SIG-M5 (cell line): ENCODE results near the gene FAF1.
"Not testable (repeated sequence)": the region's sequence is repeated elsewhere in the genome, so short reads cannot be mapped to it uniquely, and the experiment has no call there.

Experiments used
- DNase-seq: peaks from one replicate; lab custom pipeline; 2025; lab: John Stamatoyannopoulos, UW

FAF1 gene

DNA sequence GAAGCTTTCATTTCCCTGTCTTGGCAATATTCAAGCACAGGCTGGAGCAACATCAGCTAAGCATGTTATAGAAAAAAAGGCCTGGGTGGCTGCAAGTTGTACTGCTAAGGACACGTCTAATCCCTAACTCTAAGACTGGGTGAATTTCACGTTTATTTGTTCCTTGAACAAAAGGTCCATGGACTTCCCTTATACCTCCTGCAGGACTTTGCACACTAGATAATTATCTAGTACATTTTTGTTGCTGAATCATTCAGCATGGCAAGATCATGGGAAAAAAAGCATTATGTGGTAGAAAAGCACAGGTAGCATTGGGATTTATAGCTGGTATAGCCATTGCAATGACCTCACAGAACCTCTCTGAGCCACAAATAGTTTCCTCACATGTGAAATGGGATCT lies 406.1 kb downstream of the FAF1 start:
- no peak for DNase-seq

- no peak for DNase-seq
Measured at GRCh38 chr1:50548243-50548642, 411.8 kb downstream of the FAF1 start.

GRCh38 chr1:50542362-50542761 lies 417.7 kb downstream of the FAF1 start:
- DNase-seq: no peak

GRCh38 chr1:50538476-50538875 lies 421.6 kb downstream of the FAF1 start:
- no peak for DNase-seq

- DNase-seq: no peak
Measured at GRCh38 chr1:50531601-50532000, 428.5 kb downstream of the FAF1 start.

- DNase-seq: no peak
Measured at GRCh38 chr1:50531027-50531426, 429.0 kb downstream of the FAF1 start.

- DNase-seq: no peak
Measured at GRCh38 chr1:50529510-50529909, 430.6 kb downstream of the FAF1 start.

DNA sequence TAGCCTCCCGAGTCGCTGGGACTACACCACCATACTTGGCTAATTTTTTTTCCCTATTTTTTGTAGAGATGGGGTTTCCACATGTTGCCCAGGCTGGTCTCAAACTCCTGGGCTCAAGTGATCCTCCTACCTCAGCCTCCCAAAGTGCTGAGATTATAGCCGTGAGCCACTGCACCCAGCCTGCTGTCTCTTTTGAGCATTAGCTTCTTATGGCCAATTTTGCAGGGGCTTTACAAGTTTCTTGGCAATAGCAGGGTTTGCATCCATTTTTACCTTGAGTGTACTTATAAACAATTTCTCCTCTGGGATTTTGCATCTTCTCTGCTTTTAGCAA lies 432.1 kb downstream of the FAF1 start:
- DNase-seq: not testable (repeated sequence)

DNA sequence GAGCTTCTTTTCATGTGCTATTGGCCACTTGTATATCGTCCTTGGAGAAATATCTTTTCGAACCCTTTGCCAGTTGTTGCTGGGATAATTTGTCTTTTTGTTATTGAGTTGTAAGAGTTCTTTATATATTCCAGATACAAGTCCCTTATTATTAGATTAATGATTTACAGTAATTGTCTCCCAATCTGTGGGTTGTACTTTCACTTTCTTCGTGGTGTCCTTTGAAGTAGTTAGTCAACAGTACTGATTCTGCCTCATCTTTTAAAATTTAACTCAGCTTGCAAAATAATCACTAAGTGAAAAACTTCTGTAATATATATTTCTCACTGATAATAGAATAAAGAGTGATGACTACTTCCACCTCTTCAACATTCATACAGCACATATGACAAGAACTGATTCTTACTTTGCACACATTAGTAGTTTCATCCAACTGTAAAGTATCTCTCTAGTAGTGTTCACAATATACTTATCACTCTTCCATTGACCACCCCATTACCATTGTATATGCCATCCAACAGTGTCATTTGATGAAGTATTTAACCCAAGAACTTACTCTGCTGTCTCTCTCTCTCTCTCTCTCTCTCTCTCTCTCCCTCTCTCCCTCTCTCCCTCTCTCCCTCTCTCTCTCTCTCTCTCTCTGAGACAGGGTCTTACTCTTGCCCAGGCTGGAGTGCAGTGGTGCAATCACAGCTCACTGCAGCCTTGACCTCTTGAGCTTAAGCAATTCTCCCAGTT lies 432.6 kb downstream of the FAF1 start:
- no peak for DNase-seq

GRCh38 chr1:50526431-50526830 lies 433.6 kb downstream of the FAF1 start:
- DNase-seq: no peak

- no peak for DNase-seq
Measured at GRCh38 chr1:50523548-50523947, 436.5 kb downstream of the FAF1 start.

- no peak for DNase-seq
Measured at GRCh38 chr1:50522691-50523342, 437.2 kb downstream of the FAF1 start.

DNA sequence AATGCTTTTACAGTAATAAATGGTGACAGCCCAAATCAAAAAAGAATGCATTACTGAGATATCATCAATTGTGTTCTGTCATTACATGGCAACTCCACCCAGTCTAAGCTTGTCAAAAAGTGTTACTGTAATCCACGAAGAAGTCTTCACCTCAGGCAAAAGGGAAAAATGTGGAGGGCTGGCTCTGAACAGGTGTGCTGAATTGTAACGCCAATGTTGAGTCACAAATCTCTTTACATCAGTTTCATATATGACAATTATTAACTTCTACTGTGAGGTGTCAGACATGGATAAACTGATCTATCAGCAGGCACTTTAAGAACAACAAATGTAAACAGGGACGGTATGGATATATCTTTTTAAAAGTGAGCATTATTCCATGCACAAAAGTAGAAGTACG lies 438.4 kb downstream of the FAF1 start:
- DNase-seq: no peak

DNA sequence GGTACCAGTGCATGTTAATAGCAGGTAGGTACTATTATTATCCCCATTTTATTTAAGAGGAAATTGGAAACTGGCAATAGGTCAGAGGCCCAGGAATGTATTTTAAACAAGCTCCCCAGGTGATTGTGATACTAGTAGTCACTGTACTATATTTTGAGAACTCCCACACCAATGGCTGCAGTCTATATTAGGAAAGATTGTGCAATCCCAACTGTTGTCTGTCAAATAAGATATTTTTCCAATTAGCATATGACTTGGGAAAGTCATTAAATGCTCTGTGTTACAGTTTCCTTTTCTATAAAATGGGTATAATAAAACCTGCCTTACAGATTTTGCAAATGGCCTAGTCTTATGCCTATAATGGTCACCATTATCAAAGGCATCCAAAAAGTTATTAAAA lies 442.6 kb downstream of the FAF1 start:
- no peak for DNase-seq

DNA sequence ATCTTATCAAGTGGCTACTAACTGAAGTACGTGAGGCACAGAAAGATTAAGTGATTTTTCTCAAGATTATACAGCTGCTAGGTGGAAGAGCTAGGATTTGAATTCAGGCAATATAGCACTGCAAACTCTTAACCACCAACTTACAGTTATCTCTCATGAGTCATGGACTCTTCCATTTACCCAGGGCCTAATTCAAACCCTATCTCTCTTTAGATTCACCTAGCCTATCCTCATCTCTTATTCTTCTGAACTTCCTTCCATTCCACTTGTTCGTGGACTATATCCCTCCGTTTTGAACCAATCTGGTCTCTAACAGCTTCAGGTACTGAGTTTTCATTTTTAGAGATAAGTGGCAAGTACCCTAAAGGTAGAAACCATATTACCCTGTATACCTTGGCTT lies 444.0 kb downstream of the FAF1 start:
- no peak for DNase-seq

GRCh38 chr1:50508040-50508586 lies 452.0 kb downstream of the FAF1 start:
- no peak for DNase-seq

DNA sequence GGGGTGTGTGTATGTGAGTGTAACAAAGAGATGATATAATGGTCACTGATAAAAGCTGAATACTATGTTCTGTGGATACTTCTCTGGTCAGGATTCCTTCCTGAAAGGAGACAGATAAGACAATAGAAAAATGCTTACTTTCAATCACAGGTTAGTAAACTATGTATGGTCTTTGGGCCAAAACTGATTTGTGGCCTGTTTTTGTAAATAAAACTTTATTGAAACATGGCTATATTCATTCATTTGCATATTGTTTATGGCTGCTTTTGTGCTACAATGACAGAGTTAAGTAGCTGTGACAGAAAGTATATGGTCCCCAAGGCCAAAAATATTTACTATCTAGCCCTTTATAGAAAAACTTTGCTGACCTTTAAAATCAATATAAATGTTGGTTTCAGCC lies 454.6 kb downstream of the FAF1 start:
- no peak for DNase-seq

- no peak for DNase-seq
Measured at GRCh38 chr1:50503515-50503914, 456.6 kb downstream of the FAF1 start.

- no peak for DNase-seq
Measured at GRCh38 chr1:50502147-50502546, 457.9 kb downstream of the FAF1 start.

DNA sequence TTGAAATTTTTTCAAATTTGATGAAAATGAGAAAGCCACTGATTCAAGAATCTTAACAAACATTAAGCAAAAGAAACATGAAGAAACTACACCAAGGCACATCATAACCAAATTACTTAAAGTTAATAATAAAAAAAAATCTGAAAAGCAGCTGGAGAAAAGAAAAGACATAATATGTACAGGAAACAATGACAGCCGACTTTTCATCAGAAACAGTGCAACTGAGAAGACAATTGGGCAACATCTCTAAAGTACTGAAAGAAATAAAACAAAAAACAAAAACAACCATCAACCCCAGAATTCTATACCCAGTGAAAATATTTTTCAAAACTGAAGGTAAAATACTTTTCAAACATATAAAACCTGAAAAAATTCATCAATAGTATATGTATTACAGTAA lies 463.1 kb downstream of the FAF1 start:
- no peak for DNase-seq

DNA sequence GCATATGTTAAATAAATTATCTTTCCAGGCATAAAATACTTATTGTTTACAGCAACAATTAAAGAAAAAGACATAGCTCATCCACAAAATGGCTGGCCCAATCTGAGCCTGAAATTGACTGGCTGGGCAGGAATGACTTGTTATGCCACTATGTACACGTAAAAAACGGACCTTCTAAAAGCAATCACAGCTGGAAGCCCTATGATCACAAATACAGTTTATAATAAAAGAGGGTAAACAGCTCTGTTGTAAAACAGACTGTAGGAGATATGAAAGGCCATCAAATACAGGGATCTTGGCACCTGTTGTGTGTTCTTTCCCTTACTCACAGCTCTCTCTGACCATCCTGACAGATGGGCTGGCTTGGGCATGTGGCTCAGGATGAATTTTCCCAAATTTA lies 466.4 kb downstream of the FAF1 start:
- DNase-seq: no peak

DNA sequence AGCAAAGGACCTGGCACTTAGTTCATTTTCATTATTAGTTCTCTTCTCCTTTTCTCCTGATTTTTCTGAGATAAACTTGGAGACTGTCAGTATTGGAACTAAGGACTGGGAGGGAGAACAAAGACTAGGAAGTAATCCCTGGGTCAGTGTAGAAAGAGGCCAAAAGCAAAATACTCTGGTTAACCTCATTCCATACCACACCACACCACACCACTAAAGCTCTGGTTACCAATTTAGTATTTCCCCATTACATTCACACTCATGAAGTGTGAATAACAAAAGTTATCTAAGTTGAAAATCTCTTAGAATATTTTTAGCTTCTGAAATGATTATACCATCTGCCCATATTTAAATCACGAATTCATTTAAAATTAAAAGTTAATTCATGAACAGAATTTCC lies 467.9 kb downstream of the FAF1 start:
- DNase-seq: no peak

- DNase-seq: no peak
Measured at GRCh38 chr1:50491142-50491541, 468.9 kb downstream of the FAF1 start.

GRCh38 chr1:50490640-50491039 lies 469.4 kb downstream of the FAF1 start:
- no peak for DNase-seq
